ENCODE results near the gene MYCL.
A peak's percentile ranks its signal among the peaks of the same experiment; 100 is the strongest.

Gene MYCL

DNA sequence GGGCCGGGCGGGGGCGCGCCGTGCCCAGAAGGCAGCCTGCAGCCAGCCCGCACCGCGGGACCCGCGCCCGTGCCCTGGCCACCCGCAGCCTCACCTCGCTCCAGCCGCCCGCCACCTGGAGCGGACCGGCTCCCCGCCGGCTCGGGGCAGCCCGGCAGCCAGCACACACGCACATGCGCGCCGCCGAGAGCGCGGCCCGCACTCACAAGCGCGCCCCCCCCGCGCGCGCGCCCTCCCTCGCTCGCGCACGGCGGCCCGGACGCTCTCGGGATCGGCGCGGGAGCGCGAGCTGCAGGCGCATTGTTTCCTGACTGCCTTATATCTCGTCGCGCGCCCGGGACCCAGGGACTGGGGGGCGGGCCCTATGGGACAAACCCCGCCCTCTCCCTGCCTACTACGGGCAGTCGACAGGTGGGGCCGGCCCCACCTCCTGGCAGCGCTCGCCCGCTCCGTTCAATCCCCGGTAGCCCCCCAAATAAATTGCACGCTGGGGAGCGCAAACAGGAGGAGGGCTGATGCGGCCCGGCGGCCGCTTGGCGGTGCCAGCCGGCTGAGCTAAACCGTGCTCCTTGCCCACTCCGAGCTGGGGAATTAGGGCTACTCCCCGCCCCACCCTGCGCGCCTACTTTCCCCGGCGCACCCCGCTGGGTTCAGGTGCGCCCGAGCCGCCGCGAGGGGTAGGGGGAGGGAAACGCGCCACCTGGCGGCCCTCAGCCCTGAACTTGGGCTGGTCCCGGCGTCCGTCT, at the start of gene MYCL:
MYCL (minus strand) TSS at position 204 of the 746 bp plus-strand sequence. CDS start 483 bp downstream, outside the sequence.
- peak; percentile 40 to 58 (median 48) for DNase-seq (ENCODE audit: low read depth in 2 of 3, low spot score in 1 of 3)

DNA sequence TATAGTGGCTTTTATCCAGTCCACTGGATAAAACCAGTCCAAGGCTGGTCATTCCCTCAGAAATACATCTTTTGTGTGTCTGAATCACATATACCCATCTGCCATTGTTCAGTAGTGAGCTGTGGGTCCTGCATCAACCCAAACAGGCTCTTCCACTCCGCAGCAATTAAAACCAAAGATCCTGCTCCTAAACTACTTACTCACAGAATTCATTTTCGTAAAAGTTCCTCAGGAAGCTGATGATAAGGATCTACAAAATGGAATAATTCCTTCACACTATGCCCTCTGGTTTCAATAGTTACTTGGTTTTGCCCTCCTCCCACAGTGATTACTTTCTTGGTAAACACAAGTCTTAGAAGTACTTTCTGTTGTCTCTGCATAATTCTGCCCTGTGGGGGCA, 48.2 kb upstream of the MYCL start:
- DNase-seq (ENCODE audit: low read depth in 2 of 3, low spot score in 1 of 3), result no peak

GRCh38 chr1:39947260-39947659, 45.5 kb upstream of the MYCL start:
- DNase-seq (ENCODE audit: low read depth in 2 of 3, low spot score in 1 of 3), result no peak

DNA sequence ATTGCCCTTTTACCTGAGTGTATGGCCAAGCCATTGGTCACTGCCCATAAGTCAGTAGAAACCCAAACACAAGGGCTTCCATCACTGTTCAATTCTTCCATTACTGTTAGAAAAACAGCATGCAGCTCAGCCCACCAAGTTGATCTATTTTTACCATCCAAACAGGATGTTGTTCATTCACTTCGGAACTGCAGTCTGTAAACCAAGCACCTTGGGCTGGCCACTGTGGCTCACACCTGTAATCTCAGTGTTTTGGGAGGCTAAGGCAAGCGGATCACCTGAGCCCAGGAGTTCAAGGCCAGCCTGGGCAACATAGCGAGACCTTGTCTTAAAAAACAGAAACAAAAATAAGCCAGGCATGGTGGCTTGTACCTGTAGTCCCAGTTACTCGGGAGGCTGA, 44.5 kb upstream of the MYCL start:
- DNase-seq (ENCODE audit: low read depth in 2 of 3, low spot score in 1 of 3), result no peak

DNA sequence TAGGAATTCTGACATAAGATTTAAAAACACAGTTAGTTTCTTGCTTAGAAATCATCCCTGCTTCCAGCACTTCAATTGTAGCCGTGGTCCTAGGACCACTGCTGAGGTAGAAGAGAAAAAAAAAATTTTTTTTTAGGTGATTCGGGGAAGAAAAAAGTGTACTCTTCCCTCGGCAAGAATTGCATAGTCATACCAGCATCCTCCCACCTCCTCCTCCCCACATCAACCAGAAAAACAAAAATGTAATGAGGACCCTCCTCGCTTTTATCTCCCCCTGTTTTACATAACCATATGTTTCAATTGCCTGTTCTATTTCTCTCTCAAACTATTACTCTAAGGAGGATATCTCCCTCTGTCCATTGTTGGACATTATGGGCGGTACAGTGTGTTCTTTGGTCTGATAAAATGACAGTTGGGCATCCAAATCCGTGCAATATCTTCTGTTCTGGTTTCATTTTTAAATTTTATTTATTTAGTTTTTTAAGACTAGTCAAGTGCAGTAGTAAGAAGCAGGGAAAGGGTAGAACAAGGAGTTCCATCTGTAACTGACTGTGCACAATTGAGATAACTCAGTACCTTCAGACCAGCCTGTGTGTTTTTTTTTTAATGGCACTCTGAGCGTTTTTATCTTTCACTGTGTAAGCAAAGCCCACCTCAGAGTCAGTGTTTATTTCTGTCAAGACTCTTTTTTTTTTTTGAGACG, 42.8 kb upstream of the MYCL start:
- no peak for DNase-seq (ENCODE audit: low read depth in 2 of 3, low spot score in 1 of 3)

DNA sequence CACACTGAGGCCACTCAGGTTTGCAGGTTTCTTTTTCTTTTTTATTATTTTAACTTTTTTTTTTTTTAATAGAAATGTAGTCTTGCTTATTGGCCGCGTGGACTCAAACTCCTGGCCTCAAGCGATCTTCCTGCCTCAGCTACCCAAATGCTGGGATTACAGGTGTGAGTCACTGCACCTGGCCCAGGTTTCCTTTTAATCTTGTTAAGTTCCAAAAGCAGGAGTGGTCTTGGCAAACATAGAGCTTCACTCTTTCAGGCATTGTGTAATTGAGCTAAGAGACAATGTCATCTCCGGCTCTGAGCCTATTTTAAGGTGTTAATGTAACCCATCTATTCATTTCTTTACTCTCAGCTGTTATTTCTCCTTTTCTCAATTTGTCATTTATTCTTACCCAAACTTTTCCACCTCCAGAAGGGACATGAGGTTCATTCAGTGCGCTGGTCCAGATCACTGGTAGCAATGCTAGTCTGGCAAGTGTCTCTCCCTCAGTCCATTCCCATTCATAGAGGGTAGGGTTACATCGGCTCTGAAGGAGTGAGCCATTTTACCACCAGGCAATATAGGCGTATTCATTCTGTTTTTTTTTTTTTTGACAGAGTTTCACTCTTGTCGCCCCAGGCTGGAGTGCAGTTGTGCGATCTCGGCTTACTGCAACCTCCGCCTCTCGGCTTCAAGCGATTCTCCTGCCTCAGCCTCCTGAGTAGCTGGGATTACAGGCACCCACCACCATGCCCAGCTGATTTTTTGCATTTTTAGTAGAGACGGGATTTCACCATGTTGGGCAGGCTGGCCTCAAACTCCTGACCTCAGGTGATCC, 42.0 kb upstream of the MYCL start:
- no peak for DNase-seq (ENCODE audit: low read depth in 2 of 3, low spot score in 1 of 3)

GRCh38 chr1:39940980-39941871, 39.5 kb upstream of the MYCL start:
- no peak for DNase-seq (ENCODE audit: low read depth in 2 of 3, low spot score in 1 of 3)

DNA sequence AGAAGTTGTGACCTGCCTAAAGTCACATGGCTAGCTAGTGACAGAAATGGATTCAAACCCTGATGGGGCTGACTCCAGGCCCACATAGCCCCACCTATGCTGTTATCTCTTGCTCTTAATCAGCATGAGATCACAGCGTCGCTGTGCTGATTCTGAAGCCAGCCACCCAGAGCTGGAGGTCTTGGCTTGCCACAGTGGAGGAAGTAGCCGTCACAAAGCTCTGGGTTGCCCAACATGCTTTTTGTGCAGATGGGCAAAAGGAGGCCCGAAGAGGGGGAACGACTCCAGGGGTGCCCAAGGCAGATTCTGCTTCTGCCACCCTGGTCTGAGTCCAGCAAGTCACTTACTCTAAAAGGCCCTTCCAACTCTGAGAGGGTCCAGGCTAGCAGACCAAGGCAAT, 38.5 kb upstream of the MYCL start:
- DNase-seq (ENCODE audit: low read depth in 2 of 3, low spot score in 1 of 3), result no peak

- no peak for DNase-seq (ENCODE audit: low read depth in 2 of 3, low spot score in 1 of 3)
Observed at GRCh38 chr1:39938856-39939255, 37.1 kb upstream of the MYCL start.

DNA sequence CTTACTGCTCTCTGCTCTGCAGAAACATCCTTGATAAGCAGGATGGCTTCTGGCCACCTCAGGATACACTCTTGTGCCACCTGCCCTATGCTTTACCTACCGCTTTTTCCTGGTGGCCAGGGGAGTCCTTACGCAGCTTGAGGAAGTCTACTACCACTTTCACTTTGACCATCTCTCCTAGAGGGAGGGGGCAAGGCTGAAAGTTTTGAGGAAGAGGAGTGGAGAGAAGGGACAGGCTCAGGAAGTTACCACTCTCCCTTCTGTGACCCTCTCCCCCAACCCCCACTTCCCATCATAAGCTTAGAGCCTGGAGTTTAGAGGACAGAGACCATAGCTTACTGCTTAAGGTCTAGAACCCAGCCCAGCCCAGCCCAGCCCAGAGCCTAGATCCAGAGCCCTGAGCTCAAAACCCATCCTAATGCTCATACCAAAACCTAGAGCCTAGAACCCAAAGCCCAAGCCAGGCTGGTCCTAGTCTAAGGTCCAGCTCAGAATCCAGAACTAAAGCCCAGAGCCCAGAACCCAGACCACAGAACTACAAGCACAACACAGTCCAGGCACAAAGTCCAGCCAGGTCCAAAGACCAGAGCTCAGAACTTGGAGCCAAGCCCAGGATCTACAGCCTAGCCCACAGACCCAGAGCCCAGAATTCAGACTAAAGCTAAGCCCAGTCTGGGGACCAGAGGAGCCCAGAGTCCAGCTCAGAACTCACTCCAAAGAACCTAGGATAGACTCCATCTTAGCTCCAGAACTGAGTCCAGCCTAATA, 35.2 kb upstream of the MYCL start:
- no peak for DNase-seq (ENCODE audit: low read depth in 2 of 3, low spot score in 1 of 3)

DNA sequence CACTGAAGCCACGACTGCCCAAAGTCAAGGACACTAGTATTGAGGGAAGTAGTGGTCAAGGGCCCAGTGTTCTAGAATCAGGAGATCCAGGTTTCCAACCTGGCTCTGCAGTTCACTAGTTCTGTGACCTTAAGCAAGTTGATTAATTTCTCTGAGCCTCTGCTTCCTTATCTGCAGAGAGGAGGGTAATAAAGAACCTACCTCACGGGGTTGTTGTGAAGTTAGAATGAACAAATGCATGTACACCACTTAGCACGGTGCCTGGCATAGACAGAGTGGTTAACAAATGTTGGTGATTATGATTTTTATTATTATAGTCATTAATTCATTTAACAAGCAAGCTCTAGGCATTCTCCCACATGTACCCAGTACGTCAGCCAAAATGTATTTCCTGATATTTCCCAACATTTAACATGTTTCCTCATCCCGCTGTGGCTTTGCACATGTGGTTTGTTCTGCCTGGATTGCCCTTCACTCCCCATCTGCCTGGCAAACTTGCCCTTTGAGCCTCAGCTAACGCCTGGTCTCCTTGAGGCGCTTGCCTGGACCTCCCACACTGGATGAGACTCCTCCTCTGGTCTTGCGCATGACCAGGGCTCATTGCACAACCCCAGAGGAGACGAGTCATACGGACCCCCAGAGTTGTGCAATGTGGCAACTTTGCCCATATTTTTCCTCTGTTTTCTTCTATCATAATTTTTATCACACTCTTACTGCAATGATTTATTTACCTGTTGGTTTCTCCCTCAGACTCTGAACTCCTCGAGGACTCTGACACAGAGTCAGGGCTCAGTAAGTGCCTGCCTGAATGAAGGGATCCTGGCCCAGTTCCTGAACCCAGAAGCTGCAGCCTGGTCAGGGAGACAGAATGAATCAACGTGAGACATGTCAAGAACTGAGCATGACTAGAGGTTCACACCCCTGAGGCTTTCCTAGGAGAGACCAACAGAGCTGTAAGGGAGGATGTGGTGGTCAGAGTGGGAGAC, 32.5 kb upstream of the MYCL start:
- DNase-seq (ENCODE audit: low read depth in 2 of 3, low spot score in 1 of 3), result no peak

GRCh38 chr1:39928809-39929587, 27.3 kb upstream of the MYCL start:
- DNase-seq (ENCODE audit: low read depth in 2 of 3, low spot score in 1 of 3), result no peak

DNA sequence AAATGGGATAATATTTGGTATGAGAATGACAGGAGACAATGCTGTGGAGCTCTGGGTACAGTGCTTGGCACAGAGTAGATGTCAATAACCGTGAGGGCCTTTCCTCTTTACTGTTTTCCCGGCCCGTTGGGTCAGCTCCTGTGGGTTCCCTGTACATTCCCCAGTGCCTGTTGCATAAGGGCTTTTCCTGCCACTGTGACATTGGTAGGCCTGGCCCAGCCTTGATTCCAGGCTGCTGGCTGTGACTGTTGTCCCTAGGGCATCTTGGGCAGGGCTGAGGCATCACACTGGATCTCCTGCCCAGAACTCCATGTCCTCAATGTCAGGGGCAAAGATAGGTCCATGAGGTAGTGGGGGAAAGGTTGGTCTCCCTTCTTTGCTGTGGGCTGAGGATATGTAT, 25.8 kb upstream of the MYCL start:
- no peak for DNase-seq (ENCODE audit: low read depth in 2 of 3, low spot score in 1 of 3)

DNA sequence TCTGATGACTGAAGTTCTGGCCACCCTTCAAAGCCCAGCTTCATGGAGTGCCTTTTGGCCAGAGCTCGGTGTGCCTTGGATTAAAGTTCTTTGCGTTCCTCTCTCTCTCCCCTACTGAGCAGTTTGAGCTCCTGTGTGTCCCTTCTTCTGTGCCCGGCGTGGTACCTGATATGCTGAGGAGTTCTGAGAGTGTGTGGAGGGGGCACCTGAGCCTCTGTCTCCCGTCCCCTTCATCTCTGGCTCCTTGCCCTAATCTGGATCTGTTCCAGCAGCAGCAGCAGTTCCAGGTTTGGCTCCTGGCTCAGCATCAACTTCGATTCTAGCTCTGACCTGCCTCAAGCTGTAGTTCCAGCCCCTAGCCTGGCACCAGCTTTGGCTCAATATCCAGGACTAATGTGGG, 25.1 kb upstream of the MYCL start:
- DNase-seq (ENCODE audit: low read depth in 2 of 3, low spot score in 1 of 3), result no peak

- no peak for DNase-seq (ENCODE audit: low read depth in 2 of 3, low spot score in 1 of 3)
Observed at GRCh38 chr1:39926343-39926793, 24.7 kb upstream of the MYCL start.

- no peak for DNase-seq (ENCODE audit: low read depth in 2 of 3, low spot score in 1 of 3)
Observed at GRCh38 chr1:39925721-39926342, 24.1 kb upstream of the MYCL start.

DNA sequence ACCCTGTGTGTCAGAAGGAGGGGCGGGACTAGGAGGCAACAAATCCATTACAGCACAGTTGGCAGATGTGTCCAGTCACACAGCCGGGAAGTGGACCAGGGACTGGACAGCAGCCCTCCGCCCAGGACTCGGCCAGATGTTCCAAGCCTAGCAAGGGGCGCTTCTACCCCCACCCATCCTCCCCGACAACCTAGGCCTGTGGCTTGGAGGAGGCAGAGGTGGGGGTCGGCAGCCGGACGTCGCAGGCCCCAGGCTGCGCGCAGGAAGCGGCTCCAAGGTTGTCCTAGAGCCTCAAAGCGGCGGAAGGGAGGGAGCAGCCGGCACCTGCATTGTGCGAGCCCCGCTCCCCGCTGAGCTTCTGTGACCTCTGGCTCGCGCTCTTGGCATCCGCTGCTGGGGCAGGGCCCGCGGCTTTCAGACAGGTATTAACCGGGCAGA, 20.6 kb upstream of the MYCL start:
- DNase-seq (ENCODE audit: low read depth in 2 of 3, low spot score in 1 of 3), result no peak

GRCh38 chr1:39919545-39919944, 17.8 kb upstream of the MYCL start:
- peak; percentile 25 to 37 (median 32) for DNase-seq (ENCODE audit: low read depth in 2 of 3, low spot score in 1 of 3)
